Vagina (tissue), 2 donors: Measurements from ENCODE around the gene RBKS. TPM values are rescaled to one million over a fixed set of nuclear protein-coding genes. Genes with fewer than 3 reads are reported as not detected.

Source experiments
- DNase-seq, 2 donors: peaks; one replicate each; pipeline ENCODE4 v3.0.0-alpha.2; 2017; ENCODE audit errors: extremely low spot score in 2 of 2
- H3K27ac ChIP-seq: fragments of 200-600 bp; sonication (generic); one replicate; pipeline ENCODE4 v1.5.1; 2019
- H3K27me3 ChIP-seq: fragments of 200-600 bp; sonication (generic); one replicate; pipeline ENCODE4 v1.5.1; 2019
- H3K36me3 ChIP-seq, 2 donors: fragments of 200-600 bp; sonication (generic); one replicate each; pipeline ENCODE4 v1.5.1; 2017 to 2019
- H3K4me1 ChIP-seq: fragments of 200-600 bp; sonication (generic); one replicate; pipeline ENCODE4 v1.5.1; 2019
- H3K4me3 ChIP-seq, 2 donors: fragments of 200-600 bp; sonication (generic); 1 replicate in 1 of 2; 2 replicates in 1 of 2; pipeline ENCODE4 v1.5.1; 2016 to 2019
- H3K9me3 ChIP-seq: fragments of 200-600 bp; sonication (generic); one replicate; pipeline ENCODE4 v1.5.1; 2019
- POLR2A ChIP-seq, 2 donors: fragments of 450-650 bp; IDR thresholded peaks; one replicate each; pipeline ENCODE4 v1.6.1; 2017; ENCODE audit warnings: antibody characterized with exemption in 2 of 2, mild to moderate bottlenecking in 2 of 2, moderate library complexity in 2 of 2
- POLR2AphosphoS5 ChIP-seq, 2 donors: sonication (generic); formaldehyde crosslinking; IDR thresholded peaks; one replicate each; pipeline ENCODE4 v1.9.0; 2017; ENCODE audit warnings: antibody characterized with exemption in 2 of 2, mild to moderate bottlenecking in 2 of 2, low read depth in 1 of 2; ENCODE audit not compliant: insufficient read depth in 1 of 2
- intact Hi-C: fragments of 100-400 bp; cut with DNase I; formaldehyde crosslinking; loops from one replicate; pipeline ENCODE4 v1.15.1; 2023
- total RNA-seq: library from RNA; depleted of rRNA; stranded (reverse); fragments of >200 nt; gene quantifications from one replicate; pipeline ENCODE4 v1.2.3, GENCODE V29; 2016
- TF ChIP-seq, protein P1 (sequence below), 3 experiments: fragments of 450-650 bp in 2 of 3; fragments of 200-600 bp in 1 of 3; sonication (generic) in 1 of 3; IDR thresholded peaks; one replicate each; pipeline ENCODE4 v1.5.1; 2017 to 2019; ENCODE audit warnings: antibody characterized with exemption in 3 of 3, mild to moderate bottlenecking in 2 of 3, moderate library complexity in 2 of 3

RBKS gene
- total RNA-seq, 1 donor from 2014 or later: 2.2 TPM

DNA sequence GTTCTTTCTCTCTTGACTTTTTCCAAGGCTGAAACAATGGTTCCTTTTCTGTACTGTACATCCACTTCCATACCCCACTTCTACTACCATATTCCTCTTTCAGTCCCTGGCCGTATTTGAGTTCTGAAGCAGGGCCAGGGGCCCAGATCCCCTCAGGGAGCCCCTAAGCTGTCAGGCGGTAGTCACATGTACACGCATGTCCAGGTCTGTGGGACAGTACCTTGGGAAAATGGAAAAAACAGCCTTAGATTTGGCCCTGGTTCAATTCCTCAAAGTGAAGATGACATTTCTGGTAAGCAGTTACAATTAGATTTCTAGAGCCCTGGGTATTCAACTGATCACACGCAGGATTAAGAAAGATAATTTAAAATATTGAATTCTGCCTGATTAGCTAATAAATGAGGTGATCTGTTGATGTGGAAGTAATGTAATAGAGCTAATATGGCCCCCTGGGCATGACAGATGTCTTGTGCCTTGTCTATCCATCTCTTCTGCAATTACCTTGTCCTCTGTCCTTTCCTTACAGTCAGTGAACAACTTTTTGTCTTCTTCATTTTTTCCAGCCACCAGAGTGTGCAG is 74.2 kb downstream of the RBKS start:
- H3K4me1 ChIP-seq: no peaks in the 10 kb centered on the region
- intact Hi-C loops: no loop called here
- H3K27ac ChIP-seq: no peak overlapping the region
- H3K4me3 ChIP-seq: no peak overlapping the region
- DNase-seq: no peak
- no peaks in the 10 kb centered on the region for H3K27me3 ChIP-seq
- no peaks in the 10 kb centered on the region for H3K36me3 ChIP-seq
- no peak for TF ChIP-seq POLR2A (IDR thresholded peaks at IDR 0.05)
- TF ChIP-seq, protein P1, sequence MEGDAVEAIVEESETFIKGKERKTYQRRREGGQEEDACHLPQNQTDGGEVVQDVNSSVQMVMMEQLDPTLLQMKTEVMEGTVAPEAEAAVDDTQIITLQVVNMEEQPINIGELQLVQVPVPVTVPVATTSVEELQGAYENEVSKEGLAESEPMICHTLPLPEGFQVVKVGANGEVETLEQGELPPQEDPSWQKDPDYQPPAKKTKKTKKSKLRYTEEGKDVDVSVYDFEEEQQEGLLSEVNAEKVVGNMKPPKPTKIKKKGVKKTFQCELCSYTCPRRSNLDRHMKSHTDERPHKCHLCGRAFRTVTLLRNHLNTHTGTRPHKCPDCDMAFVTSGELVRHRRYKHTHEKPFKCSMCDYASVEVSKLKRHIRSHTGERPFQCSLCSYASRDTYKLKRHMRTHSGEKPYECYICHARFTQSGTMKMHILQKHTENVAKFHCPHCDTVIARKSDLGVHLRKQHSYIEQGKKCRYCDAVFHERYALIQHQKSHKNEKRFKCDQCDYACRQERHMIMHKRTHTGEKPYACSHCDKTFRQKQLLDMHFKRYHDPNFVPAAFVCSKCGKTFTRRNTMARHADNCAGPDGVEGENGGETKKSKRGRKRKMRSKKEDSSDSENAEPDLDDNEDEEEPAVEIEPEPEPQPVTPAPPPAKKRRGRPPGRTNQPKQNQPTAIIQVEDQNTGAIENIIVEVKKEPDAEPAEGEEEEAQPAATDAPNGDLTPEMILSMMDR (IDR thresholded peaks at IDR 0.05): no peak
- TF ChIP-seq POLR2AphosphoS5 (IDR thresholded peaks at IDR 0.05; ENCODE audit: insufficient read depth in 1 of 2, low read depth in 1 of 2): no peak
- no peaks in the 10 kb centered on the region for H3K9me3 ChIP-seq

DNA sequence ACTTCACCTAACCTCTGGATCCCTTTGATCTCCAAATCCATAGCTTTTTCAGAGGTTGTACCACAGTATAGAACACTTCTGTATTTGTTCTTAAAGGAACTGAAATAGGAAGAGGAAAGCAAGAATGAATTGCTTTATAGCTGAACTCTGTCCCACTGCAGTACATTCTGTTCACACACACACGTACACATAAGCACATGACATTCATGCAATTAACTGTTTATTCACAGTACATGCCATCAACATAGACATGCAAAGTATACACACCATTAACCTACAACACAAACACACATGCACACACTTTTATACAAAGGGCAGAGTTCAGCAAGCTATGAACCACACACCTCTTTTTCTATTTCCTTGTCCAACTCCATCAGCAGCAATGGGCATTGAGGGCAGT is 75.4 kb downstream of the RBKS start:
- Histone ChIP-seq H3K27me3 (no peaks in the 10 kb centered on the region), H3K4me3 (no peak overlapping the region)

DNA sequence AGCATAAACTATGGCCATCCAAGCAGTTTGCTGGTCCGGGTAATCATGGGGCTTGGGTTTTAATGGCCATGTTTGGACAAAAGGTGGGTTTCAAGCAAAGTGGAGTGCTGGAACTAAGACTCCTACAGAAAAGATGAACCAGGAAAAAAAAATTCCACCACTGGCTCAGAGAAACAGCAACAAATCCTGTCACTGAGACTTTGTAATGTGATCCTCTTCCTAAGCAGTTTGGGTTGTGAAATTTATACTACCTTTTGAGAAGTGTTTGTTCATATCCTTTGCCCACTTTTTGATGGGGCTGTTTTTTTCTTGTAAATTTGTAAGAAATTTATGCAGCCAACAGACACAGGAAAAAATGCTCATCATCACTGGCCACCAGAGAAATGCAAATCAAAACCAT is 78.4 kb downstream of the RBKS start:
- intact Hi-C loops: no loop called here
- H3K9me3 ChIP-seq: no peaks in the 10 kb centered on the region

More for the DNA sequence above, 75.4 kb downstream of the RBKS start:
- H3K9me3 ChIP-seq: no peaks in the 10 kb centered on the region
- H3K36me3 ChIP-seq: no peaks in the 10 kb centered on the region
- TF ChIP-seq POLR2AphosphoS5 (IDR thresholded peaks at IDR 0.05; ENCODE audit: insufficient read depth in 1 of 2, low read depth in 1 of 2): no peak
- TF ChIP-seq, protein P1 (IDR thresholded peaks at IDR 0.05): no peak
- no peak for TF ChIP-seq POLR2A (IDR thresholded peaks at IDR 0.05)
- DNase-seq: no peak
- no peak overlapping the region for H3K27ac ChIP-seq
- H3K4me1 ChIP-seq: no peaks in the 10 kb centered on the region
- intact Hi-C loops: no loop called here

DNA sequence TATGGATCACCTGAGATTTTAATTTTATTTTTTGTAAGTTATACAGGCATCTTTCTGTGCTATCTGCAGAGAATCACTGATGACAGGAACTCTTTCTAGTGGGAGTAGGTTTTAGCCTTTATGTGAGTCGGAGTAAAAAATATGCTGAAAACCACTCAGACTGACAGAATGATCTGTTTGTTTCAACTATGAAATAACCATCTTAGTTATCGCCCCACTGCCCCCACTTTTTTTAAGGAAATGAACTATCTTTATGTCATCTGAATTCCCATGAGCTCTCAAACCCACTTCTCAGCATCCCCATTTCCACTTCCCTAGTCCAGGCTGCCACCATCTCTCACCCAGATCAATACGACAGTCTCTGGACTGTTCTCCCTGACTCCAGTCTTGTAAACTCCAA is 79.7 kb downstream of the RBKS start:
- Histone ChIP-seq H3K9me3 (no peaks in the 10 kb centered on the region), H3K27me3 (no peaks in the 10 kb centered on the region), H3K4me1 (no peaks in the 10 kb centered on the region), H3K4me3 (no peak overlapping the region), H3K27ac (no peak overlapping the region), H3K36me3 (no peaks in the 10 kb centered on the region)
- TF ChIP-seq POLR2AphosphoS5 (IDR thresholded peaks at IDR 0.05; ENCODE audit: insufficient read depth in 1 of 2, low read depth in 1 of 2): no peak
- intact Hi-C loops: no loop called here
- no peak for DNase-seq

More for the DNA sequence above, 78.4 kb downstream of the RBKS start:
- Histone ChIP-seq H3K27ac (no peak overlapping the region), H3K4me1 (no peaks in the 10 kb centered on the region), H3K27me3 (no peaks in the 10 kb centered on the region), H3K4me3 (no peak overlapping the region), H3K36me3 (no peaks in the 10 kb centered on the region)
- DNase-seq: no peak
- no peak for TF ChIP-seq POLR2A (IDR thresholded peaks at IDR 0.05)
- no peak for TF ChIP-seq POLR2AphosphoS5 (IDR thresholded peaks at IDR 0.05; ENCODE audit: insufficient read depth in 1 of 2, low read depth in 1 of 2)
- TF ChIP-seq, protein P1 (IDR thresholded peaks at IDR 0.05): no peak

DNA sequence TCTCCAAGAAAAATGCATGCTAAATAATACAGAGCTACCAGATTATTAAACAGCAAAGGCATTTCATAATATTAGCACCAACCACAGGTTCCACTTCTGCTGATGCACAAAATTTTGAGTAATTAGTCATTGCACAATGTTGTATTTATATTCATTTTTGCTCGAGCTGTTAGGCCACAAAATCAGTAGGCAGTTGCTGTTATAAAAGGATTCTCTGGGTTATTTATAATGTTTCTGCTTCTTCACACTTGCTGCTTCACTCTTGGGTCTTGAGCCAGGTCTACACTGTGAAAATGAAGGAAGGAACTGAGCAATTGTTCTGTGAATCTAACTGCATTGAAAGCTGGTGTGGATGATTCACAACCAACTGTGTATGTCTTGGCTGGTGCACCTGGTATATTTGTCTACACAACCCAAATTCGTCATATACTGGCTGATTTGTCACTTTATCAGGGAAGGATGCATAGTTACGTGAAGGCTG is 80.4 kb downstream of the RBKS start:
- intact Hi-C loops: no loop called here
- no peak overlapping the region for H3K27ac ChIP-seq

More for the DNA sequence above, 80.4 kb downstream of the RBKS start:
- DNase-seq: no peak
- no peaks in the 10 kb centered on the region for H3K9me3 ChIP-seq
- H3K4me1 ChIP-seq: no peaks in the 10 kb centered on the region
- H3K36me3 ChIP-seq: no peaks in the 10 kb centered on the region
- no peak overlapping the region for H3K4me3 ChIP-seq
- H3K27me3 ChIP-seq: no peaks in the 10 kb centered on the region
- peak in 1 of 2 donors; percentile 26 for TF ChIP-seq POLR2AphosphoS5 (IDR thresholded peaks at IDR 0.05; ENCODE audit: insufficient read depth in 1 of 2, low read depth in 1 of 2)
- TF ChIP-seq, protein P1 (IDR thresholded peaks at IDR 0.05): no peak
